Prostate gland (tissue), 2 donors: ENCODE results near the gene ATP5F1D.

ENCODE experiments used
- CTCF ChIP-seq, 4 experiments: fragments of 200-600 bp in 2 of 4; fragments of 450-650 bp in 2 of 4; sonication (generic) in 2 of 4; IDR thresholded peaks; 1 replicate in 3 of 4; 2 replicates in 1 of 4; pipeline ENCODE4 v1.5.1; 2016 to 2019; ENCODE audit warnings: antibody characterized with exemption in 4 of 4, mild to moderate bottlenecking in 2 of 4, moderate library complexity in 2 of 4
- POLR2A ChIP-seq: fragments of 450-650 bp; IDR thresholded peaks from one replicate; pipeline ENCODE4 v1.6.1; 2016; ENCODE audit warnings: antibody characterized with exemption, mild to moderate bottlenecking

DNA sequence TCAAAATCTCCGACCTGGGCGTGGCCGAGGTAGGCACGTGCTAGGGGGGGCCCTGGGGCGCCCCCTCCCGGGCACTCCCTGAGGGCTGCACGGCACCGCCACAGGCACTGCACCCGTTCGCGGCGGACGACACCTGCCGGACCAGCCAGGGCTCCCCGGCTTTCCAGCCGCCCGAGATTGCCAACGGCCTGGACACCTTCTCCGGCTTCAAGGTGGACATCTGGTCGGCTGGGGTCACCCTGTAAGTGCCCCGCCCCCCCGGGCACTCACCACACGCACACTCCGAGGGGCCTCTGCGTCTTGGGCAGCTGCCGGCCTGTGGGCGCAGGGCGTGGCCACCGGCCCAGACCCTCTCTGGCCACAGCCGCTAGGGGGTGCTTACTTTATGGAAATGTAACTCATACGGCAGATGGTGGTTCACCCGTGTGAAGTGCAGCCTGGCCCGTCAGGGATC lies 21.0 kb upstream of the ATP5F1D start:
- TF ChIP-seq POLR2A (no peak), CTCF (IDR thresholded peaks at IDR 0.05) (no peak)
